Ishikawa (cell line): ENCODE measurements around the gene GADL1.

ENCODE experiments used
- CEBPB ChIP-seq: IDR thresholded peaks from 2 replicates; pipeline ENCODE4 v1.6.1; 2012
- CREB1 ChIP-seq: IDR thresholded peaks from 2 replicates; pipeline ENCODE4 v1.6.1; 2012; ENCODE audit warnings: low read depth
- EGR1 ChIP-seq: IDR thresholded peaks from 2 replicates; pipeline ENCODE4 v1.6.1; 2012
- EP300 ChIP-seq: IDR thresholded peaks from 2 replicates; pipeline ENCODE4 v1.6.1; 2012; ENCODE audit warnings: borderline replicate concordance
- FOXM1 ChIP-seq: IDR thresholded peaks from 2 replicates; pipeline ENCODE4 v1.6.1; 2012; ENCODE audit warnings: low read depth, borderline replicate concordance
- NFIC ChIP-seq: IDR thresholded peaks from 2 replicates; pipeline ENCODE4 v1.6.1; 2012
- RAD21 ChIP-seq: IDR thresholded peaks from 2 replicates; pipeline ENCODE4 v1.6.1; 2012; ENCODE audit warnings: low read depth
- TAF1 ChIP-seq: IDR thresholded peaks from 2 replicates; pipeline ENCODE4 v1.6.1; 2012; ENCODE audit warnings: low read depth, mild to moderate bottlenecking
- TCF12 ChIP-seq: IDR thresholded peaks from 2 replicates; pipeline ENCODE4 v1.6.1; 2012; ENCODE audit warnings: low read depth
- TEAD4 ChIP-seq: IDR thresholded peaks from 2 replicates; pipeline ENCODE4 v1.6.1; 2012
- YY1 ChIP-seq: IDR thresholded peaks from 2 replicates; pipeline ENCODE4 v1.6.1; 2012; ENCODE audit warnings: low read depth
- ZBTB7A ChIP-seq: IDR thresholded peaks from 2 replicates; pipeline ENCODE4 v1.6.1; 2012; ENCODE audit warnings: low read depth
- TF ChIP-seq, protein P1 (sequence below): IDR thresholded peaks from 2 replicates; pipeline ENCODE4 v1.6.1; 2012
- TF ChIP-seq, protein P2 (sequence below): IDR thresholded peaks from 2 replicates; pipeline ENCODE4 v1.6.1; 2012; ENCODE audit warnings: low read depth, mild to moderate bottlenecking
- TF ChIP-seq, protein P3 (sequence below): IDR thresholded peaks from 2 replicates; pipeline ENCODE4 v1.6.1; 2012

The GADL1 gene

DNA sequence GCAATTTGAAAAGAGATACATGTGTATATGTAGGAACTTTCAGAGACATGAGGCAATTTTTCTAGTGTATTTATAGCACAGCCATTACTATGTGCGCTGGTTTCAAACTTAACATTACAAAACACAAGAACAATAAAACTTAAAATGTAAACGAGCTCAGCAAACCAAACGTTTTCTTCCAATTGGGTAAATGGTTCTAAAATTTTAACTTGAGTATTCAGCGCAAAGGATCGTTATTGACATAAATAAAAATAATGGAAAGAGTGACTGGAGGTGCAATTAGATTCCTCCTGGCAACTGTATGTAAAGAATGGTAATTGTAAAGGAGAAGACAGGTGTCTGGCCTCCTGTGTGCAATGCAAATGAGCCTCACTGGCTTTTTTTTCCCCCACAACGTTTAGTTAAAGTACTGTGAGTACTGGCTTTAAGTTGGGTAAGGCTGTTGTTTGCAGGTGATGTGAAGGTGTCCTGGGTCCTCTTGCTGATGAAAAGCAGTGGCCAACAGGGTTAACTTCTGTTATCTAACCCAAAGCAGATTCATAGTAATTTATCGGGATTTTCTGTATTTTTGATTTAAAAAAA is 14.1 kb upstream of the GADL1 start:
- TF ChIP-seq FOXM1 (no peak), RAD21 (no peak)

DNA sequence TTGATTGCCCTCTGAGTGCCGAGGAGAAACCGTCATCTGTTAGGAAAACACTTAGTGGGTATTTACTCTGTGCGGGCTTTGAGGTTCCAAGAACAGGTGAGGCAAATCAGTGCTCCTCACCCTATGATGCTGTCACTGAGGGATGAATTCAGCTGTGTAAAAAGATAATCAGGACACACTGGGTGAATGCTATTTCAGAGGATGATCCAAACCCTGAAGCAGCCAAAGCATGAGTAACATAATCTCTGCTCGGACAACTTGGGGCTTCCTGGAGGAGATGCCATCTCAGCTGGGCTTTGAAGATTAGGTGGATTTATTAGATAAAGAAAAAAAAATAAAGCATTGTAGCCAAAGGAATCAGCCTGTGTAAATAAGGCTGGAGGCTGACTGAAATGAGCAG is 10.5 kb upstream of the GADL1 start:
- TF ChIP-seq FOXM1 = no peak
- no peak for TF ChIP-seq EGR1
- TF ChIP-seq CREB1 = no peak

DNA sequence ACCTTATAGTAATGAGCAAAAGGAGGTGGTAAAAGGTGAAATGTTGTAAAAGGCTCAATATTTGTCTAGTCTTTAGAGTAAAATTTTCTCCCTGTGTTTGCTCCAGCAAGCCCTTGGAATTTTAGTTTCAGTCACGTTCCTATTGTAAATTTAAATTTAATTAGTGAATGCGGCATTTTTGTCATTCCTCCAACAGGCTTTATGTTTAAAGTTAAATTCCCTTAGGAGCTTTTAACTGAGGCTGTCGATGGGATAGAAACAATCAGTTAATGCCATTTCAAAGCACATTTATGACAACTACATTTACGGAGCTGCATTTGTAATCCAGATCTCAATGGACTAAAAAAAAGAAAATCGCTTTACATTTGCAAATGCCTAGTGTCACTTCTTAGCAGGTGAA is 868 bp upstream of the GADL1 start:
- TF ChIP-seq EGR1 (no peak), FOXM1 (no peak), TAF1 (no peak), ZBTB7A (no peak), CEBPB (no peak), RAD21 (no peak), YY1 (no peak), CREB1 (no peak), EP300 (no peak), TEAD4 (no peak), NFIC (no peak), TCF12 (no peak)
- TF ChIP-seq, protein P1, sequence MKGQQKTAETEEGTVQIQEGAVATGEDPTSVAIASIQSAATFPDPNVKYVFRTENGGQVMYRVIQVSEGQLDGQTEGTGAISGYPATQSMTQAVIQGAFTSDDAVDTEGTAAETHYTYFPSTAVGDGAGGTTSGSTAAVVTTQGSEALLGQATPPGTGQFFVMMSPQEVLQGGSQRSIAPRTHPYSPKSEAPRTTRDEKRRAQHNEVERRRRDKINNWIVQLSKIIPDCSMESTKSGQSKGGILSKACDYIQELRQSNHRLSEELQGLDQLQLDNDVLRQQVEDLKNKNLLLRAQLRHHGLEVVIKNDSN = no peak
- TF ChIP-seq, protein P2, sequence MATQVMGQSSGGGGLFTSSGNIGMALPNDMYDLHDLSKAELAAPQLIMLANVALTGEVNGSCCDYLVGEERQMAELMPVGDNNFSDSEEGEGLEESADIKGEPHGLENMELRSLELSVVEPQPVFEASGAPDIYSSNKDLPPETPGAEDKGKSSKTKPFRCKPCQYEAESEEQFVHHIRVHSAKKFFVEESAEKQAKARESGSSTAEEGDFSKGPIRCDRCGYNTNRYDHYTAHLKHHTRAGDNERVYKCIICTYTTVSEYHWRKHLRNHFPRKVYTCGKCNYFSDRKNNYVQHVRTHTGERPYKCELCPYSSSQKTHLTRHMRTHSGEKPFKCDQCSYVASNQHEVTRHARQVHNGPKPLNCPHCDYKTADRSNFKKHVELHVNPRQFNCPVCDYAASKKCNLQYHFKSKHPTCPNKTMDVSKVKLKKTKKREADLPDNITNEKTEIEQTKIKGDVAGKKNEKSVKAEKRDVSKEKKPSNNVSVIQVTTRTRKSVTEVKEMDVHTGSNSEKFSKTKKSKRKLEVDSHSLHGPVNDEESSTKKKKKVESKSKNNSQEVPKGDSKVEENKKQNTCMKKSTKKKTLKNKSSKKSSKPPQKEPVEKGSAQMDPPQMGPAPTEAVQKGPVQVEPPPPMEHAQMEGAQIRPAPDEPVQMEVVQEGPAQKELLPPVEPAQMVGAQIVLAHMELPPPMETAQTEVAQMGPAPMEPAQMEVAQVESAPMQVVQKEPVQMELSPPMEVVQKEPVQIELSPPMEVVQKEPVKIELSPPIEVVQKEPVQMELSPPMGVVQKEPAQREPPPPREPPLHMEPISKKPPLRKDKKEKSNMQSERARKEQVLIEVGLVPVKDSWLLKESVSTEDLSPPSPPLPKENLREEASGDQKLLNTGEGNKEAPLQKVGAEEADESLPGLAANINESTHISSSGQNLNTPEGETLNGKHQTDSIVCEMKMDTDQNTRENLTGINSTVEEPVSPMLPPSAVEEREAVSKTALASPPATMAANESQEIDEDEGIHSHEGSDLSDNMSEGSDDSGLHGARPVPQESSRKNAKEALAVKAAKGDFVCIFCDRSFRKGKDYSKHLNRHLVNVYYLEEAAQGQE = no peak
- TF ChIP-seq, protein P3, sequence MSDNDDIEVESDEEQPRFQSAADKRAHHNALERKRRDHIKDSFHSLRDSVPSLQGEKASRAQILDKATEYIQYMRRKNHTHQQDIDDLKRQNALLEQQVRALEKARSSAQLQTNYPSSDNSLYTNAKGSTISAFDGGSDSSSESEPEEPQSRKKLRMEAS = no peak

DNA sequence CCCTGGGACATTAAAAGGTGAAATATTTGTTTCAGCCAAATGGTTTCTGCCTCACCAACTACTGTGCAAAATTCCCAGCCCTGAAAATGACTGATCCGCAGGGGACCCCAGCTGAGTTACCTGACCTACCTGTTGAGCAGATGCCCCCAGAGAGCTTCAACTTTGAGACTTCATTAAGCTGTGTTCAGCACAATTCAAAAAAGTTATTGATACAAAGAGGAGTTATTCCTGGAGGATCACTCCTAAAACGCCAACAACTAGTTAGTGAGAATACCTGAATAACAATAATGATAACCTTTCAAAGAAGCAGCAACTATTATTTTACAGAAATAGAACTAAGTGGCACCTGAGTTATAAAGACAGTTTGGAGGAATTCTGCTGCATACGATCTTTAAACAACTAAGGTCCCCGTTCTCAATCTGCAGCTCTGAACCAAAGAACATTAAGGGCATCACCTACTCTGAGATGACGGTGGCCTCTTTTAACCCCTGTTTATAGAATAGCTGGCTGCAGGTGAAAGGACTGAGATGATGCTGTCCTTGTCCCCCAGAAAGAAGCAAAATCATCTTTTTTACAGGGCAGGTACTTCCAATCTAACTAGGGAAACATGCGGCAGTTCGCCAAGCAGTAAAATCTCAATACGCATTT is 659 bp downstream of the GADL1 start:
- TF ChIP-seq, protein P3 = no peak
- TF ChIP-seq CREB1 = no peak
- no peak for TF ChIP-seq TCF12
- no peak for TF ChIP-seq TEAD4
- TF ChIP-seq, protein P1 = no peak
- no peak for TF ChIP-seq RAD21
- TF ChIP-seq EGR1 = no peak
- no peak for TF ChIP-seq YY1
- no peak for TF ChIP-seq EP300
- no peak for TF ChIP-seq NFIC
- TF ChIP-seq CEBPB = no peak
- no peak for TF ChIP-seq FOXM1
- no peak for TF ChIP-seq ZBTB7A
- TF ChIP-seq, protein P2 = no peak
- TF ChIP-seq TAF1 = no peak

DNA sequence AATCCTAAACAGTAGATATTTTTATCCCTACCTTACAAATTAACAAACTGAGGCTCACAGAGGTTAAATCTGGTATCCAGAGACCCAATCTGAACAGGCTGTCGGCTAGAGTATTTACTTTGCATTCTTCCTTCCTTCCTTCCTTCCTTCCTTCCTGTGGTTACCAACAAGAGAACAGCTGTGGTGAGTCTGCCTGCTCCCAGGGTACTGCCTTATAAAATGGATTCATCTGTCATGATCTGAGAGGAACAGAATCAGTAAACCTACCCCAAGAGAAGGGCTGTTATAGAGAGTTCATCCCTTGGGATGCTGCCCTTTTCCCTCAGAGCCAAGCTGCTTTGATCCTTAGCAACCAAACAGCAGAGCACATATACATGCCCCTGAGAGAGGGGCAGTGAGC is 3.6 kb downstream of the GADL1 start:
- TF ChIP-seq, protein P1 = no peak
- no peak for TF ChIP-seq ZBTB7A
- TF ChIP-seq RAD21 = no peak
- no peak for TF ChIP-seq TCF12
- TF ChIP-seq CREB1 = no peak
- TF ChIP-seq, protein P2 = no peak
- TF ChIP-seq EP300 = no peak
- TF ChIP-seq EGR1 = no peak
- TF ChIP-seq NFIC = no peak
- no peak for TF ChIP-seq CEBPB
- no peak for TF ChIP-seq TEAD4
- TF ChIP-seq FOXM1 = no peak
- no peak for TF ChIP-seq YY1
- TF ChIP-seq, protein P3 = no peak
